ENCODE results near the gene CFAP74.

CFAP74 gene

DNA sequence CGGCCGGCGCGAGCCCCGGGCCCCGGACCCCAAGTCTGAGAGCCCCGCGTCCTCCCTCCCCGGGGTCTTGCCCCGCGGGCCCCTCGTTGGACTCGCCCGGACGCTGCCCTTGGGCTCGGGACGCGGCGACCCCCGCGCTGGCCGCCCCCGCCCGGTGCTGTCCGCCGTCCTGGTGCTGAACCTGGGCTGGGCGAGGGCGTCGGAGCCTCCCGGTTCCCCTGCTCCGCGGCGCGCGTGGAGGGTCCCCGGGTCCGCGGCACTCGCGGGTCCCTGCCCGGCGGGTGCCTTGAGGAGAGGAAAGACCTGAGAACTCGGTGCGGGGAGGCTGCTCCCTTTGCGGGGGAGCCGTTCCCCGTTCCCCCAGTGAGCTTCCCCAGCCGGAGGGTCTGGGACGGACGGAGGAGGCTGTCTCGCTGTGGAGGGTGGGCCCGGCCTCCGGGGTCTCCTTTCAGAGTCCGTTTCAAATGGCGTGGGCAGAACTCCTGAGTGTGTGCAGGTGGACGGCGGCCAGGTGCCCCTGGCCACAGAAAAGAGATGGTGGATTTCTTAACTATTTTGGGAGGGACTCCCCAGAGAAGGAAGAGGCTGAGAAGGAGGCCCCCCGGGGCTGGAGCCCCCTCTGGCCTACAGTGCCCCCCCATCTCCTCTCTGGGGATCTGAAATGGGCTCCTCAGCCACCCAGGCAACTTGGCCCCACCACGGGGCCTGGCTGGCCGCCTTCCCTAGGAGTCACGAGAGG lies 16.2 kb upstream of the CFAP74 start:
- DNase-seq = no peak

DNA sequence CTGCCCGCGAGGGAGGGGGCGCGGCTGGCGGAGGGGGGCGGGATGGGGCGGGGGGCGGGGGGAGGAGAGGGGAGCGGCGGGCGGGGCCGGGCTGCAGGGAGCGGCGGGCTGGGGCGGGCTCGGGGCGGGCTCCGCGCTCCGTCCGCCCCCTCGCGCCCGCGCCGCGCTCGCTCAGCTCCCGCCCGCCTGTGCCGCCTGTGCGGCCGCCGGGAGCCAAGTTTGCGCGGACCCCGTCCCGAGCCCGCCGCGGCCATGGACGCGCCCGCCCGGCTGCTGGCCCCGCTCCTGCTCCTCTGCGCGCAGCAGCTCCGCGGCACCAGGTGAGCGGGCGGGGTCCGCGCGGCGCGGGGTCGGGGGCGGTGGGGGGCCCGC lies 15.6 kb upstream of the CFAP74 start, which contains the start of gene GABRD:
GABRD (plus strand) TSS at position 174 of the 372 bp plus-strand sequence; CDS start at position 253, 79 bp downstream.
- no peak for DNase-seq

GRCh38 chr1:2018217-2019171 lies 14.9 kb upstream of the CFAP74 start:
- DNase-seq = no peak

- DNase-seq = no peak
Observed at GRCh38 chr1:2016123-2016522, 12.5 kb upstream of the CFAP74 start.

- no peak for DNase-seq
Observed at GRCh38 chr1:2014741-2015735, 11.5 kb upstream of the CFAP74 start.

GRCh38 chr1:2014181-2014580 lies 10.6 kb upstream of the CFAP74 start:
- no peak for DNase-seq

- no peak for DNase-seq
Observed at GRCh38 chr1:2009101-2010053, 5.8 kb upstream of the CFAP74 start.

DNA sequence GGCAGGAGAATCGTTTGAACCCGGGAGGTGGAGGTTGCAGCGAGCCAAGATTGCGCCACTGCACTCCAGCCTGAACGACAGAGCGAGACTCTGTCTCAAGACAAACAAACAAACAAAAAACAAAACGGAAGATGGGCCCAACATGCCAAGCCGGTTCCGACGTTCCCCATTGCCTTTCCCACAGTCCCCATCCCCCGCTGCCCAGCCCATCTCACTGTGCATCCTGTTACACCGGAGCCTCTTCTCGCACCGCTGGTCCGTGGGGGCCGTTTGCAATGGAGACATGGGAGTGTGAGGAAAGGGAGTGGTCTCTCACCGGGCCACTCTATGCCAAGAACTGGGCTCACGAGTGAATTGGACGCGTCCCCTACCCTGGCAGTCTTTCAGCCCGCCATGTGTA lies 1.3 kb upstream of the CFAP74 start:
- no peak for DNase-seq

DNA sequence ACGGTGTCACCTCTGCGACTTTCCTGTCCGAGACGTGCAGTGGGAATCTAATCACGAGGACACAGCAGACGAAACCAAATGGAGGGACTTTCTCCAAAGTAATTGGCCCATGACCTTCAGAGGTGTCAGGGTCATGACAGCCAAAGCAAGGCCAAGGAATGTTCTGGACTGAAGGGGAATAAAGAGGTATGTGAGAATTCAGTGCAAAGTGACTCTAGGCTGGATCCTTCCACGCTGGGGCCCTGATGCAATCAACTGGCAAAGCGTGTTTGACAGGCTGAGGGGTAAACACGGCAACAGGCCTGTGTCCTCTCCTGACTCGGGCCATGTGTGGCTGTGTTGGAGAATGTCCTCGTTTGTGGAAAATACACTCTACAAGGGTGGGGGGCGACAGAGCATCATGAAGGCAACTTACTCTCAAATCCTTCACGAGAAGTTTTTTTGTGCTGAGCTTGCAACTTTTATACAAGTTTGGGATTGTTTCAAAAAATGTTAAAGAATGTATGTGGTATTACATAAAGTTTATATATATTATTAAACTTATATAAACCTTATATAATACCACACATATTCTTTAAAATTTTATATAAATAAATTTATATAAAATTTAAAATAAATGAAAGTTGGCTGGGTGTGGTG lies 1.7 kb downstream of the CFAP74 start:
- no peak for DNase-seq

- DNase-seq = no peak
Observed at GRCh38 chr1:2000850-2001249, 2.7 kb downstream of the CFAP74 start.

GRCh38 chr1:2000432-2000831 lies 3.2 kb downstream of the CFAP74 start:
- DNase-seq = no peak

DNA sequence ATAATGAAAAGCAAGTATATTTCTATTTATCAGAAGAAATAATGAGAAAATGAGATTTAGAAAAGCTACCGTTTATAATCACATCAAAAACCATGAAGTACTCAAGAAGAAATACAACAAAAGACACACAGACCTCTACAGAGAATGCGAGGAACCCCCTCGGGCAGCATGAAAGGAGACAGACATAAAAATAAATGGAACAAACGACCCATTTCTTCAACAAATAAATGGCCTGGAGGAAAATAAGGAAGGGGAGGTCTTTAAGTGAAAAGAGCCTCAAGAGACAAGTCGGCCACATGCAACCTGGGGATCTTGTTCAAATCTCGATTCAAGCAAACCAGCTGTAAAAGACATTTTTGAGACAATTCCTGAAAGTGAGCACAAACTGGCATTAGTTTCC lies 6.0 kb downstream of the CFAP74 start:
- DNase-seq = no peak

GRCh38 chr1:1996207-1996651 lies 7.4 kb downstream of the CFAP74 start:
- no peak for DNase-seq

DNA sequence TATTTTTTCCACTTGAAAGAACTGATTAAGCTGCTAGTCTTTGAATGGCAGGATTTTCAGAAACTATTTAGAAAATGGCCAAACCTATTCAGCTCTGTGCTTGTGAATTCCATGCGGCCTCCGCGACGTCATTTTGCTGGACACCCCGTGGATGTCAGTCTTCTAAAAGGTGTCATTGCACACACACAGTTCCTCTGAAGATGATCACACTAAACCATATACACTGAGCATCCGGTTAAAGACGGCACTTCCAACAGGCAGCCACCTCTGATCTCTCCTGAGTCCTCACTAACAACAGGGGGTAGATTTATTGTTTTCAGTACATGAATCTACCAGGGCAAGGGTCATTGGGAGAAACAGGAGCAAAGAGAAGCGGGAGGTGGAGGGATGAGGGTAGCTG lies 9.1 kb downstream of the CFAP74 start:
- no peak for DNase-seq

GRCh38 chr1:1990222-1990621 lies 13.4 kb downstream of the CFAP74 start:
- DNase-seq = no peak

GRCh38 chr1:1989789-1990188 lies 13.8 kb downstream of the CFAP74 start:
- DNase-seq = no peak

- DNase-seq = no peak
Observed at GRCh38 chr1:1989102-1989542, 14.5 kb downstream of the CFAP74 start.

DNA sequence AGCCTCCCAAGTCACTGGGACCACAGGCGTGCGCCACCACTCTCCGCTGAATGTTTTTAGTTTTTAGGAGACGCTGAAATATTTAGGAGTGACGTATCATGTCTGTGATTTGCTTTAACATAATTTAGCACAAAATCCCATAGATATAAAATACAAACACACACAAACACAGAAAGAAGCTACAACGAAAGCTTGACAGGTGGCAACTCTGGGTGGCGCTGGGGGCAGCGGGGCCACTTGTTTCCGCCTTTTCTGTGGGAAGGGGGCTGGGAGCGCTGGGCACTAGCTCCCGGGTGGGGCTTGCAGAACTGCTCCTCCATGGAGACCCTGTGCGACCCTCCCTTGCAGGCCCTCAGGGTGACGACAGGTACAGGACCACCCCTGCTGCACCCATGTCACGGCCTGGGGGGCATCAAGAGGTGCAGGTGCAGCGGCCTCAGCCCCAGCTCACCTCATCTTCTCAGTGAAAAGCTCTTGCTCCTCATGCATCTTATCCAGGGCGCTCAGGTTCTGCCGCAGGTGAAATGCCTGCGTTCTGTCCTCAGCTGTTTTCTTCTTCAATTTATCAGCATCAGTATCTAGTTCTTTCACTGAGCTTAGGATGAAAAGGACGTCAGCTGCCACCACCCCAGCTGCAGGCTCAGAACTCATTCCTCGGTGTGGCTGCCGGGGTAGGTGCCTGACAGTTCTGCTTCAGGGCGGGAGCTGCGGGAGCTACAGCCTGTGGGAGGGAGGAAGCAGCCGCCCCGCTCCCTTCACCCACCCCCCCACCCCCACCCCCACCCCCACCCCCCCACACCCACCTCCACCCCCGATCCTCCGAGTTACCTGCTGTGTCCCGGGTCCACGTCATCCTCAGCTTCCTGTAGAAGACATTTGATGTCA lies 15.3 kb downstream of the CFAP74 start:
- DNase-seq = no peak

GRCh38 chr1:1987142-1987510 lies 16.5 kb downstream of the CFAP74 start:
- DNase-seq = no peak
